Gastrocnemius medialis (tissue), 4 donors: ENCODE data around the gene DNMT3L.

ENCODE experiments used
- CTCF ChIP-seq, 5 experiments: fragments of 450-650 bp in 3 of 5; fragments of 200-600 bp in 2 of 5; sonication (generic) in 2 of 5; IDR thresholded peaks in 4 of 5; conservative IDR thresholded peaks in 1 of 5; 1 replicate in 4 of 5; 2 replicates in 1 of 5; pipeline ENCODE4 v1.5.1; 2016 to 2019; ENCODE audit warnings: antibody characterized with exemption in 5 of 5, mild to moderate bottlenecking in 3 of 5, moderate library complexity in 3 of 5
- POLR2A ChIP-seq, 2 donors: fragments of 450-650 bp; IDR thresholded peaks; one replicate each; pipeline ENCODE4 v1.6.1; 2017; ENCODE audit warnings: antibody characterized with exemption in 2 of 2, mild to moderate bottlenecking in 2 of 2, moderate library complexity in 2 of 2

DNA sequence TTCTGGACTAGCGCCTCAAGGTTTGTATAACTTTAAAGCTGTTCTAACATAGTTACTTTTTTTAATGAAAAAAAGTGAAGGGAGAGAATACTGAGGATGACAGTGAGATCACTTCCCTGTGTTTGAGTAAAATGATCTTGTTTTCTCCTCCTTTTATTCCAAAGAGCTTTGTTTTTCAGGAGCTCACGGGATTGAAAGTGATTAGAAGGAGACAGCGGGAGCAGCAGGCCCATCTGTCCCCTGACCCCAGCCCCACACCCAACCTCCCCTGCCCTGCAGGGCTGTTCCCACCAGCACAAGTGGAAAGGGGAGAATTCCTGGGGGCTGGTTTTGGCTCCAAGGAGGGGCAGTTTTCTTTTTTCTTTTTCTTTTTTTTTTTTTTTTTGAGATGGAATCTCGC is 2.1 kb upstream of the DNMT3L start:
- TF ChIP-seq CTCF (IDR thresholded peaks at IDR 0.05 in 4 of 5, conservative IDR thresholded peaks at IDR 0.05 in 1 of 5) (no peak), POLR2A (IDR thresholded peaks at IDR 0.05) (no peak)
